Tibial artery (tissue), 4 donors: ENCODE results near the gene CLEC3A.

ENCODE experiments used
- DNase-seq, 2 donors: peaks; one replicate each; pipeline ENCODE4 v3.0.0-alpha.2; 2019
- H3K27ac ChIP-seq, 2 donors: fragments of 200-600 bp; sonication (generic) in 1 of 2; 1 replicate in 1 of 2; 2 replicates in 1 of 2; pipeline ENCODE4 v1.5.1; 2018 to 2019; ENCODE audit warnings: mild to moderate bottlenecking in 1 of 2
- H3K27me3 ChIP-seq, 2 donors: fragments of 200-600 bp; sonication (generic) in 1 of 2; one replicate each; pipeline versions ENCODE4 v1.5.1 to v1.6.0; 2016 to 2019
- H3K36me3 ChIP-seq, 3 donors: fragments of 200-600 bp; sonication (generic) in 2 of 3; one replicate each; pipeline ENCODE4 v1.5.1; 2016 to 2019; ENCODE audit warnings: mild to moderate bottlenecking in 2 of 3
- H3K4me1 ChIP-seq, 4 donors: fragments of 200-600 bp; sonication (generic) in 2 of 4; 1 replicate in 3 of 4; 2 replicates in 1 of 4; pipeline ENCODE4 v1.5.1; 2016 to 2019
- H3K4me3 ChIP-seq, 2 donors: fragments of 200-600 bp; sonication (generic) in 1 of 2; 1 replicate in 1 of 2; 2 replicates in 1 of 2; pipeline ENCODE4 v1.5.1; 2018 to 2019; ENCODE audit warnings: mild to moderate bottlenecking in 2 of 2
- H3K9me3 ChIP-seq, 3 donors: fragments of 200-600 bp; sonication (generic) in 1 of 3; one replicate each; pipeline ENCODE4 v1.5.1; 2016 to 2019
- intact Hi-C: fragments of 100-400 bp; cut with DNase I; formaldehyde crosslinking; loops from one replicate; pipeline ENCODE4 v1.15.0; 2023; ENCODE audit warnings: low total_unique reads
- TF ChIP-seq, protein P1 (sequence below), 2 experiments: fragments of 200-600 bp in 1 of 2; fragments of 450-650 bp in 1 of 2; IDR thresholded peaks; one replicate each; pipeline ENCODE4 v1.5.1; 2017 to 2019; ENCODE audit warnings: antibody characterized with exemption in 2 of 2, mild to moderate bottlenecking in 1 of 2, moderate library complexity in 1 of 2

Gene CLEC3A, protein sequence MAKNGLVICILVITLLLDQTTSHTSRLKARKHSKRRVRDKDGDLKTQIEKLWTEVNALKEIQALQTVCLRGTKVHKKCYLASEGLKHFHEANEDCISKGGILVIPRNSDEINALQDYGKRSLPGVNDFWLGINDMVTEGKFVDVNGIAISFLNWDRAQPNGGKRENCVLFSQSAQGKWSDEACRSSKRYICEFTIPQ

DNA sequence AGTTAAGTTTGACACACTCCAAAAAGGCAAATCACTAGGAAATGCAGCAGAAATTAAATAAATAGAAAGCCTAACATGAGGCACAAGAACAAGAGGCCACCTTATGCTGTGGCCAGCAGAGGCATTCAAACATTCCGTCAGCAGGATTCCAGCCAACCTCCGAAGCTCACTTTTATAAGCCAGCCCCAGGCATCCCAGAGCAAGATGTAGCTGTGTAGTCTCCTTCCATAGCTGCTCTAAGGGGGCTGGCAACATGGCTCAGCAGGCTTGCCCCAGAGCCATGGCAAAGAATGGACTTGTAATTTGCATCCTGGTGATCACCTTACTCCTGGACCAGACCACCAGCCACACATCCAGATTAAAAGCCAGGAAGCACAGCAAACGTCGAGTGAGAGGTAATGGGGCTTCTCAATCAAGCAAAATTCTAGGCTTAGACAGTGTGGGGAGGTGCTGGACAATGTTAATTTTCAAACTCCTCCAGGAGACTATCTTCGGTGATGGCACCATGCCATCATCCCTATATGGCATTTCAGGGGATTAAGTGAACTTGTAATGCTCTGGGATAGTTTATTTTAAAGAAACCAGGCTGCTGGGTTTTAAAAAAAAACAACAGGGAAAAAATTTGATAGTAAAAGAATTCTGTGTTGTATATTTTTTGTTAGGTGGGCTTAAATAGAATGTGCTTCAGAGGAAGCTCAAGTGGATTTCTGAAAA is at the start of gene CLEC3A:
Gene CLEC3A (plus strand): TSS at position 202 of the 714 bp plus-strand sequence. CDS start 79 bp downstream, at position 281.
- H3K4me1 ChIP-seq = no peaks in the 10 kb centered on the region
- H3K27ac ChIP-seq = no peak within 1 kb of the TSS
- no peaks in the 10 kb centered on the region for H3K9me3 ChIP-seq
- H3K36me3 ChIP-seq = no peaks in the 10 kb centered on the region
- H3K27me3 ChIP-seq = peaks cover 0 to 6% of the 10 kb centered on the region in 2 donors
- intact Hi-C loops = no loop called here
- H3K4me3 ChIP-seq = no peak within 1 kb of the TSS
- TF ChIP-seq, protein P1, sequence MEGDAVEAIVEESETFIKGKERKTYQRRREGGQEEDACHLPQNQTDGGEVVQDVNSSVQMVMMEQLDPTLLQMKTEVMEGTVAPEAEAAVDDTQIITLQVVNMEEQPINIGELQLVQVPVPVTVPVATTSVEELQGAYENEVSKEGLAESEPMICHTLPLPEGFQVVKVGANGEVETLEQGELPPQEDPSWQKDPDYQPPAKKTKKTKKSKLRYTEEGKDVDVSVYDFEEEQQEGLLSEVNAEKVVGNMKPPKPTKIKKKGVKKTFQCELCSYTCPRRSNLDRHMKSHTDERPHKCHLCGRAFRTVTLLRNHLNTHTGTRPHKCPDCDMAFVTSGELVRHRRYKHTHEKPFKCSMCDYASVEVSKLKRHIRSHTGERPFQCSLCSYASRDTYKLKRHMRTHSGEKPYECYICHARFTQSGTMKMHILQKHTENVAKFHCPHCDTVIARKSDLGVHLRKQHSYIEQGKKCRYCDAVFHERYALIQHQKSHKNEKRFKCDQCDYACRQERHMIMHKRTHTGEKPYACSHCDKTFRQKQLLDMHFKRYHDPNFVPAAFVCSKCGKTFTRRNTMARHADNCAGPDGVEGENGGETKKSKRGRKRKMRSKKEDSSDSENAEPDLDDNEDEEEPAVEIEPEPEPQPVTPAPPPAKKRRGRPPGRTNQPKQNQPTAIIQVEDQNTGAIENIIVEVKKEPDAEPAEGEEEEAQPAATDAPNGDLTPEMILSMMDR (IDR thresholded peaks at IDR 0.05) = no peak
- DNase-seq = no peak

DNA sequence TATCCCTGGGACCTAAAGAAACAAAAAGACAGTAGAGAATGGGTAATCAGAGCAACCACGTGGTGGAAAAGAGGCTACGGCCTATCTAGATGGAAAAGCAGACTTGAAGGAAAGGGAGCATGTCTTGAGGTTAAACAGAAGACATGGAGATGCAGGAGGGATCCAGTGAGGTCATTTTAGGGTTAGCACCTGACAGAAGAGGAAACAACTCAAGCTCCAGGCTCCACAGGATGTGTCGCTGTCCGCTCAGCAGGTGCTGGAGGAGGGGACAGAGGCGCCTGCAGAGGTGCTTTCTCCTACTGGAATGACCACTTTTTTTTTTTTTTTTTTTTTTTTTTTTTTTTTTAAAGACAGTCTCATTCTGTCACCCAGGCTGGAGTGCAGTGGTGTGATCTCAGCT is 47.5 kb upstream of the CLEC3A start:
- DNase-seq = no peak
- TF ChIP-seq, protein P1 (IDR thresholded peaks at IDR 0.05) = no peak
- no peak overlapping the region for H3K4me3 ChIP-seq
- no peaks in the 10 kb centered on the region for H3K36me3 ChIP-seq
- H3K9me3 ChIP-seq = no peaks in the 10 kb centered on the region
- H3K27me3 ChIP-seq = no peaks in the 10 kb centered on the region
- intact Hi-C loops = no loop called here
- H3K27ac ChIP-seq = no peak overlapping the region
- H3K4me1 ChIP-seq = peaks cover 0 to 6% (median 0%) of the 10 kb centered on the region in 4 donors

DNA sequence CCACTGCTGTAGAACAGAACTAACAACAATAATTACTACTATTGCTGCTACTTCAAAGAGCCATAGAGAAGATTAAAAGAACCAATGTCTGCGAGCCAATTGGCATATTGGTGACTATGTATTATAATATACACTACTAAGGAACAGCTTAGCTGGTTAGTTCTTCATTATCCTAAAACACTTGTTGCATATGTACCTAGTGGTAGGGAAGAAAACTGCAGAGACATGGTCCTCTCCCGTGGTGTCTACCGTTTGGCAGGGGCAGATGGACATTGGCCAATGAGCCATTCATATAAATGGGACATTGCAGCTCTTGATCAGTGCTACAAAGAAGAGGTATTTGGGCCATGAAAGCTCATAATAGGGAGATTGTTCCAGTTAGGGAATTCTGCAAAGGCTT is 46.4 kb upstream of the CLEC3A start:
- no peaks in the 10 kb centered on the region for H3K9me3 ChIP-seq
- no peak overlapping the region for H3K4me3 ChIP-seq
- H3K27me3 ChIP-seq = no peaks in the 10 kb centered on the region
- no peak for DNase-seq
- intact Hi-C loops = no loop called here
- H3K4me1 ChIP-seq = peaks cover 0 to 6% (median 0%) of the 10 kb centered on the region in 4 donors
- H3K36me3 ChIP-seq = no peaks in the 10 kb centered on the region
- TF ChIP-seq, protein P1 (IDR thresholded peaks at IDR 0.05) = no peak
- no peak overlapping the region for H3K27ac ChIP-seq

DNA sequence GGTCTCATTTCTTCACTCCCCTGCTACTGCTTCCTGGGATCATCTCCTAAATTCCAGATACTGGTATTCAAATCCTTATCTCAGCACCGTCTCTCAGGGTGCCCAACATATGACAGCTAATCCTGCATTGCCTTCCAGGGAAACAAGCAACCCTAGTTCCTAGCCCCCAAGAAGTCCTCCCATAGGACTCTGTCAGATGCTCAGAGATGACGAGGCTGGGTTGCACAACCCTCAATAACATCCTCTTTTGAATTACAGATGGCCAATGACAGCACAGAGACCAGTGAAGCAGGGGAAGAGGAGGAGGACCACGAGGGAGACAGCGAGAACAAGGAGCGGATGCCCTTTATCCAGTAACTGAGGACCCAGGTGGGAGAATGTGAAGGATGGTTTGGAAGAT is 45.0 kb upstream of the CLEC3A start:
- intact Hi-C loops = no loop called here

DNA sequence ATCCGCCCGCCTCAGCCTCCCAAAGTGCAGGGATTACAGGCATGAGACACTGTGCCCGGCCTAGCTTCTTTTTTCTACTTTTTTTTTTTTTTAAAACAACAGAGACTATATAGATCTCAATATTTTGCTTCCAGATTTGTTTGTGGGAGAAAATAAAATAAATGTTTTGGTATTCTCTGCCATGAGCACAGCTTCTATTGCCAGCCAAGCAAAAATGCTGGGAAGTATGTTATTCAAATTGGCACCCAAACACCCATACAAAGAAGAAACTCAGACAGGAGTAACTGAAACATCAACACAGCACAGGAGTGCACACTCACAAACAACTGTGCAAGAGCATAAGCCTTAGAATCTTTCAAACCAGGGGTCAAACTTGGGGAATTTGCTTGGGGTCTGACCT is 37.2 kb upstream of the CLEC3A start:
- Histone ChIP-seq H3K36me3 (no peaks in the 10 kb centered on the region), H3K27ac (no peak overlapping the region), H3K4me3 (no peak overlapping the region), H3K27me3 (no peaks in the 10 kb centered on the region), H3K9me3 (no peaks in the 10 kb centered on the region), H3K4me1 (peaks cover 0 to 15% (median 5%) of the 10 kb centered on the region in 4 donors)
- no peak for DNase-seq
- intact Hi-C loops = no loop called here
- TF ChIP-seq, protein P1 (IDR thresholded peaks at IDR 0.05) = no peak

More for the DNA sequence above, 45.0 kb upstream of the CLEC3A start:
- TF ChIP-seq, protein P1 (IDR thresholded peaks at IDR 0.05) = no peak
- no peak for DNase-seq
- Histone ChIP-seq H3K4me3 (no peak overlapping the region), H3K27me3 (no peaks in the 10 kb centered on the region), H3K36me3 (no peaks in the 10 kb centered on the region), H3K4me1 (no peaks in the 10 kb centered on the region), H3K9me3 (no peaks in the 10 kb centered on the region), H3K27ac (no peak overlapping the region)
